Small intestine (tissue), 7 donors: ENCODE results near the gene FAXC. TPM values are rescaled to one million over a fixed set of nuclear protein-coding genes. Genes with fewer than 3 reads are reported as not detected.

Experiments
- DNase-seq, 2 donors: peaks; one replicate each; pipeline versions ENCODE4 v3.0.0 to v3.0.0-alpha.2; 2013
- FAIRE-seq: peaks from 2 replicates; lab custom pipeline; 2012; peaks lifted over from hg19 to GRCh38; lab: Jason Lieb, UNC
- H3K27ac ChIP-seq, 3 donors: one replicate each; pipeline ENCODE4 v1.5.1; 2013; ENCODE audit warnings: low read length in 2 of 3, mild to moderate bottlenecking in 2 of 3, control low read depth in 1 of 3, inconsistent platforms in 1 of 3, low read depth in 1 of 3, moderate library complexity in 1 of 3
- H3K27me3 ChIP-seq, 3 donors: one replicate each; pipeline ENCODE4 v1.6.1; 2013; ENCODE audit warnings: low read length in 3 of 3, inconsistent platforms in 1 of 3; ENCODE audit not compliant: control insufficient read depth in 3 of 3, insufficient read depth in 3 of 3
- H3K36me3 ChIP-seq, 3 donors: one replicate each; pipeline ENCODE4 v1.6.1; 2013; ENCODE audit warnings: low read length in 3 of 3, inconsistent platforms in 1 of 3, low read depth in 1 of 3, mild to moderate bottlenecking in 1 of 3, moderate library complexity in 1 of 3; ENCODE audit not compliant: control insufficient read depth in 3 of 3, insufficient read depth in 2 of 3
- H3K4me1 ChIP-seq, 3 donors: one replicate each; pipeline ENCODE4 v1.6.1; 2013; ENCODE audit warnings: low read length in 2 of 3, inconsistent platforms in 1 of 3, low read depth in 1 of 3, mild to moderate bottlenecking in 1 of 3, moderate library complexity in 1 of 3; ENCODE audit not compliant: control insufficient read depth in 3 of 3, insufficient read depth in 2 of 3
- H3K4me3 ChIP-seq, 3 donors: one replicate each; pipeline ENCODE4 v1.5.1; 2013; ENCODE audit warnings: low read length in 3 of 3, control low read depth in 1 of 3, inconsistent platforms in 1 of 3, low read depth in 1 of 3, mild to moderate bottlenecking in 1 of 3, moderate library complexity in 1 of 3
- H3K9me3 ChIP-seq, 2 donors: one replicate each; pipeline ENCODE4 v1.6.1; 2013; ENCODE audit warnings: low read depth in 1 of 2, low read length in 1 of 2; ENCODE audit not compliant: control insufficient read depth in 2 of 2, insufficient read depth in 1 of 2
- WGBS, 3 donors: extraction: QIAGEN DNeasy Blood & Tissue Kit; methylation state at CpG; one replicate each; pipeline ENCODE4 v1.1.7; 2013; 5-methylcytosine and 5-hydroxymethylcytosine counted together
- polyA plus RNA-seq, 4 donors: library from polyadenylated mRNA; stranded (reverse) in 3 of 4; unstranded in 1 of 4; fragments of 200-250 nt in 3 of 4; fragments of 120-200 nt in 1 of 4; gene quantifications; one replicate each; pipeline versions ENCODE4 v1.2.1 to v1.2.3, GENCODE V29; 2013
- donor health status: healthy with polysubstance abuse.
- donor health status: control.
- donor health status: control.
- donor health status: Bipolar disorder and iron deficiency.
- donor health status: healthy.

Gene FAXC
- polyA plus RNA-seq, 4 donors = 1.3 to 1.4 TPM; not detected in 2

DNA sequence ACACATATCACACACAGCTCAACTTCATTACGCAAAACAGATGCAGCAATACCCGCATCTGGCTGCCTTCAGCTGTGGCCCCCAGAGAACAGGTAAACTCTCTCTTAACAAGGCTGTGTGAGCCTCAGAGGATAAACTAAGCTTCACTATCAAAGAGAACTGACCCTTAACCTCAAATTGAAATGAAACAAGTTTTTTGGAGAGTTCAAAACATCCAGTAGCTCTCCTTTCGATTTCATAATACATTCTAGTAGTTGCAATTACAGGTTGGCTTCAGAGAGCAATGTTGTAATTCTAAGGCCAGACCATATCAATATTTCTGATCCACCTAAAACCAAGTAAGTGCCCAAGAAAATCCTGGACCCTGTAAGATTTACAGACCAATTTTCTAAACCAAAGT lies 113.5 kb downstream of the FAXC start:
- FAIRE-seq = no peak
- DNase-seq = no peak
- H3K4me3 ChIP-seq = no peak overlapping the region
- H3K27me3 ChIP-seq = peaks cover 0 to 4% (median 0%) of the 10 kb centered on the region in 3 donors
- H3K9me3 ChIP-seq = no peaks in the 10 kb centered on the region
- no peaks in the 10 kb centered on the region for H3K36me3 ChIP-seq
- whole genome bisulfite sequencing, 3 donors = 74 to 78% (median 75%) methylated on average over 3 of the region's 3 CpGs
- no peak overlapping the region for H3K27ac ChIP-seq
- no peaks in the 10 kb centered on the region for H3K4me1 ChIP-seq

DNA sequence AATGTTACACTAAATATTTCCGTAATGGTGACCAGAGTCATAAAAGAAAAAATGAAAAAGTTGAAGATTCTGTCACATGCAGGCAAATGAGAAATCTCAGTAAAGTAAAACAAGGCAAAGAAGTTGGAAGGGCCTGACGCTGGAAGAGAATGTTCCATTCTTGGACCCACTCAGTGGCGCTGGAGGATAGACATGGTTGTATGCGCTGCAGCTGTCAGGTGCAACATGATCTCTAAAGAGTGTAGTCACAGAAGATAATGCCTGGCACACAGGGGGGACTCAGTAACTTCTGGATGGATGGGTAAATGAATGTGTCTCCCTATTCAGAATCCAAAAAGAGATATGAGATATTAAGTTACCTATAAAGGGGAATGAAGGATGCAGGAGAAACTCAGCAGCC lies 116.3 kb downstream of the FAXC start:
- H3K4me3 ChIP-seq = no peak overlapping the region
- DNase-seq = no peak
- WGBS, 3 donors = 90% methylated on average over 4 of the region's 4 CpGs
- no peak overlapping the region for H3K27ac ChIP-seq
- peaks cover 0 to 4% (median 0%) of the 10 kb centered on the region in 3 donors for H3K27me3 ChIP-seq
- H3K9me3 ChIP-seq = no peaks in the 10 kb centered on the region
- H3K36me3 ChIP-seq = no peaks in the 10 kb centered on the region
- no peak for FAIRE-seq
- H3K4me1 ChIP-seq = no peaks in the 10 kb centered on the region

DNA sequence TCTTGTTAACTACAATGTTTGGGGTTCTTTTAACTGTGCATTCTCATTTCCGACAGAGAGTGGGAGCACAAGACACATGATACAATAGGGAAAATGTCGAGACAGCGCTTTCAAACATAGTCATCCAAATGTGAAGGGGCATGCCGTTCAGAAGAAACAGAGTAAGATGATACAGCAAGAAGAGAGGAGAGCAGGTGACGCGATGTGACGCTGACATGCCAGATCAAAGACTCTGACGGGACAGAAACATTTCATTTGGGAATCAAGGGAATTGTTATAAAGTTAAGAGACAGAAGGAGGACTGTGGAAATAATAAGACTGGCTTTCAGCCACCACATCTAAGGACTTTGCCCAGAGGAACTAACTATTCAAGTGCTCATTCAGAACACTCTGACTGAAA lies 117.4 kb downstream of the FAXC start:
- no peaks in the 10 kb centered on the region for H3K9me3 ChIP-seq
- 74 to 79% (median 78%) methylated on average over 8 of the region's 8 CpGs for WGBS, 3 donors
- no peak overlapping the region for H3K4me3 ChIP-seq
- no peak overlapping the region for H3K27ac ChIP-seq
- H3K36me3 ChIP-seq = no peaks in the 10 kb centered on the region
- no peak for DNase-seq
- no peaks in the 10 kb centered on the region for H3K4me1 ChIP-seq
- H3K27me3 ChIP-seq = peaks cover 0 to 4% (median 0%) of the 10 kb centered on the region in 3 donors
- no peak for FAIRE-seq

DNA sequence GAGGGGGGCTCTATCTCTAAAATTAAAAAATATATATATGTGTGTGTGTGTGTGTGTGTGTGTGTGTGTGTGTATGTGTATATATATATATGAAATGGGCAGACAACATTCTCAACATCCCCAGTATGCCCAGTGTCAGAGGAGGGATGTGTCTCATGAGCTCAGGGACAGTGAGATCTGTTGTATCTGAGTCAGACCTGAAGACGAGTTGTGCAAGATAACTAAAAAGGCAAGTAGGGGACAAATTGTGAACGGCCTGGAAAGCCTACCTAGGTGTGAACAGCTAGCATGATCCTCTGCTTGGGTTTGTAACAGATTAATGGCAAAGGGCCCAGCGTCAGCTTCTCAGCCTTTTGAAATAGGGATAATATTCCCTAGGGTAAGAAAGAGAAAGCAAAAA lies 124.3 kb downstream of the FAXC start:
- no peak overlapping the region for H3K4me3 ChIP-seq
- no peaks in the 10 kb centered on the region for H3K27me3 ChIP-seq
- DNase-seq = no peak
- no peaks in the 10 kb centered on the region for H3K36me3 ChIP-seq
- H3K9me3 ChIP-seq = no peaks in the 10 kb centered on the region
- FAIRE-seq = no peak
- no peak overlapping the region for H3K27ac ChIP-seq
- no peaks in the 10 kb centered on the region for H3K4me1 ChIP-seq
- WGBS, 3 donors = 50 to 64% (median 54%) methylated on average over 3 of the region's 3 CpGs

Other genes starting within 250 kb of the FAXC start
- gene COQ3, start 44.5 kb upstream of the FAXC start, polyA plus RNA-seq = 10 to 100 TPM in 3 of 4 donors, 1 to 10 TPM in 1; 7.0 to 14.6 (median 13.5) TPM
- gene PNISR, start 75.6 kb upstream of the FAXC start, polyA plus RNA-seq = 100 to 1,000 TPM in 1 of 4 donors, 10 to 100 TPM in 3; 22.7 to 160 (median 25.9) TPM
- gene USP45, start 165.7 kb upstream of the FAXC start, polyA plus RNA-seq = 10 to 100 TPM in 1 of 4 donors, 1 to 10 TPM in 3; 3.8 to 10.0 (median 5.8) TPM
- 10 to 100 TPM; 40.4 to 64.2 (median 50.1) TPM for gene CCNC, start 219.0 kb upstream of the FAXC start, polyA plus RNA-seq